ENCODE measurements around the gene GLRX5. TPM values are rescaled to one million over a fixed set of nuclear protein-coding genes. Genes with fewer than 3 reads are reported as not detected.

The GLRX5 gene
- total RNA-seq, 1 donor from 2014 or later, result 23.7 TPM

- no peak for ATAC-seq
- TF ChIP-seq CTCF (IDR thresholded peaks at IDR 0.05), result no peak
- H3K9me3 ChIP-seq, result no peaks in the 10 kb centered on the region
- H3K27me3 ChIP-seq (ENCODE audit: low read depth), result no peaks in the 10 kb centered on the region
- H3K4me1 ChIP-seq, result peaks cover 66% of the 10 kb centered on the region
- no peak overlapping the region for H3K27ac ChIP-seq
- intact Hi-C loops (cut with DNase I), result loop anchor here (5.0 kb wide), 1 partner anchor 87 kb away; no protein-coding TSS in a partner anchor
- H3K36me3 ChIP-seq, result no peaks in the 10 kb centered on the region
- no peak overlapping the region for H3K4me3 ChIP-seq
- DNase-seq, result no peak
Measured at GRCh38 chr14:95529216-95529615, 5.6 kb upstream of the GLRX5 start.

GRCh38 chr14:95530473-95531276 is 4.2 kb upstream of the GLRX5 start:
- no peak for ATAC-seq
- no peaks in the 10 kb centered on the region for H3K27me3 ChIP-seq (ENCODE audit: low read depth)
- DNase-seq, result no peak
- H3K27ac ChIP-seq, result no peak overlapping the region
- no peaks in the 10 kb centered on the region for H3K9me3 ChIP-seq
- no peak overlapping the region for H3K4me3 ChIP-seq
- intact Hi-C loops (cut with DNase I), result no loop called here
- no peaks in the 10 kb centered on the region for H3K36me3 ChIP-seq
- TF ChIP-seq CTCF (IDR thresholded peaks at IDR 0.05), result no peak
- H3K4me1 ChIP-seq, result peaks cover 58% of the 10 kb centered on the region

GRCh38 chr14:95531473-95531872 is 3.4 kb upstream of the GLRX5 start:
- intact Hi-C loops (cut with DNase I), result no loop called here
- H3K27me3 ChIP-seq (ENCODE audit: low read depth), result no peaks in the 10 kb centered on the region
- TF ChIP-seq CTCF (IDR thresholded peaks at IDR 0.05), result no peak
- no peaks in the 10 kb centered on the region for H3K36me3 ChIP-seq
- DNase-seq (no peak), ATAC-seq (no peak)
- H3K9me3 ChIP-seq, result no peaks in the 10 kb centered on the region
- H3K4me3 ChIP-seq, result no peak overlapping the region
- H3K27ac ChIP-seq, result no peak overlapping the region
- H3K4me1 ChIP-seq, result peaks cover 58% of the 10 kb centered on the region

- no peak for ATAC-seq
- intact Hi-C loops (cut with DNase I), result no loop called here
- DNase-seq, result no peak
- no peaks in the 10 kb centered on the region for H3K9me3 ChIP-seq
- no peaks in the 10 kb centered on the region for H3K27me3 ChIP-seq (ENCODE audit: low read depth)
- H3K4me1 ChIP-seq, result peaks cover 58% of the 10 kb centered on the region
- H3K36me3 ChIP-seq, result no peaks in the 10 kb centered on the region
- H3K27ac ChIP-seq, result no peak overlapping the region
- TF ChIP-seq CTCF (IDR thresholded peaks at IDR 0.05), result no peak
- no peak overlapping the region for H3K4me3 ChIP-seq
Measured at GRCh38 chr14:95531969-95532368, 2.9 kb upstream of the GLRX5 start.

GRCh38 chr14:95533391-95533821 is 1.4 kb upstream of the GLRX5 start:
- intact Hi-C loops (cut with DNase I), result no loop called here
- no peaks in the 10 kb centered on the region for H3K36me3 ChIP-seq
- no peaks in the 10 kb centered on the region for H3K9me3 ChIP-seq
- H3K4me3 ChIP-seq, result peak overlapping the region; percentile 93
- peaks cover 64% of the 10 kb centered on the region for H3K4me1 ChIP-seq
- DNase-seq (no peak), ATAC-seq (no peak)
- H3K27me3 ChIP-seq (ENCODE audit: low read depth), result no peaks in the 10 kb centered on the region
- no peak for TF ChIP-seq CTCF (IDR thresholded peaks at IDR 0.05)
- peak overlapping the region; percentile 90 for H3K27ac ChIP-seq

Measured in lower lobe of right lung (tissue), 2 donors.